Upper lobe of left lung (tissue), 6 donors: ENCODE data around the gene ATP1B3. TPM values are rescaled to one million over a fixed set of nuclear protein-coding genes. Genes with fewer than 3 reads are reported as not detected.
A peak's percentile ranks its signal among the peaks of the same experiment; 100 is the strongest.

Source experiments
- ATAC-seq, 2 donors: fragments of 200-7000 bp; cut with Tn5 transposase; one replicate each; pipeline ENCODE4 v1.9.1; 2022; ENCODE audit warnings: mild to moderate bottlenecking in 2 of 2, moderate library complexity in 2 of 2; ENCODE audit not compliant: low FRiP score in 2 of 2
- DNase-seq, 2 donors: peaks; one replicate each; pipeline ENCODE4 v3.0.0-alpha.2; 2019 to 2020
- H3K27ac ChIP-seq, 4 donors: fragments of 200-600 bp; sonication (generic); one replicate each; pipeline ENCODE4 v1.5.1; 2016 to 2019
- H3K27me3 ChIP-seq, 4 donors: fragments of 200-600 bp; sonication (generic); one replicate each; pipeline ENCODE4 v1.5.1; 2017 to 2019
- H3K36me3 ChIP-seq, 4 donors: fragments of 200-600 bp; sonication (generic); one replicate each; pipeline ENCODE4 v1.5.1; 2016 to 2019
- H3K4me1 ChIP-seq, 4 donors: fragments of 200-600 bp; sonication (generic); one replicate each; pipeline ENCODE4 v1.5.1; 2018 to 2019
- H3K4me3 ChIP-seq, 4 donors: fragments of 200-600 bp; sonication (generic); one replicate each; pipeline ENCODE4 v1.5.1; 2017 to 2019; ENCODE audit warnings: mild to moderate bottlenecking in 2 of 4, moderate library complexity in 1 of 4
- H3K9me3 ChIP-seq, 4 donors: fragments of 200-600 bp; sonication (generic); one replicate each; pipeline ENCODE4 v1.5.1; 2018 to 2019
- EP300 ChIP-seq, 4 donors: sonication (generic); formaldehyde crosslinking; IDR thresholded peaks; one replicate each; pipeline ENCODE4 v1.5.1; 2017; ENCODE audit warnings: antibody characterized with exemption in 4 of 4, control low read depth in 2 of 4
- POLR2A ChIP-seq, 4 donors: fragments of 450-650 bp; IDR thresholded peaks; one replicate each; pipeline ENCODE4 v1.5.1; 2016 to 2017; ENCODE audit warnings: antibody characterized with exemption in 4 of 4, mild to moderate bottlenecking in 2 of 4
- POLR2AphosphoS5 ChIP-seq, 2 donors: sonication (generic); formaldehyde crosslinking; IDR thresholded peaks; one replicate each; pipeline ENCODE4 v1.5.1; 2017; ENCODE audit warnings: antibody characterized with exemption in 2 of 2
- WGBS, 2 donors: methylation state at CpG; one replicate each; pipeline ENCODE4 v1.1.5; 2017 to 2018; 5-methylcytosine and 5-hydroxymethylcytosine counted together
- total RNA-seq, 6 donors: library from RNA; depleted of rRNA in 4 of 6; stranded (reverse); fragments of >200 nt in 4 of 6; gene quantifications; one replicate each; pipeline versions ENCODE4 v1.1.0 to v1.2.1, GENCODE V29; 2016 to 2021
- TF ChIP-seq, protein P1 (sequence below), 6 experiments: fragments of 450-650 bp in 4 of 6; fragments of 200-600 bp in 2 of 6; sonication (generic) in 2 of 6; IDR thresholded peaks; one replicate each; pipeline ENCODE4 v1.5.1; 2016 to 2019; ENCODE audit warnings: antibody characterized with exemption in 6 of 6
- donor health status: DM: no; HTN: no; CAD: no; lungs with moderate emphysema.
- donor health status: DM: no; HTN: yes; CAD: no; lungs with severe emphysema.

Gene ATP1B3
- total RNA-seq, 6 donors from 2014 or later, result 68.8 to 309 (median 92.2) TPM

DNA sequence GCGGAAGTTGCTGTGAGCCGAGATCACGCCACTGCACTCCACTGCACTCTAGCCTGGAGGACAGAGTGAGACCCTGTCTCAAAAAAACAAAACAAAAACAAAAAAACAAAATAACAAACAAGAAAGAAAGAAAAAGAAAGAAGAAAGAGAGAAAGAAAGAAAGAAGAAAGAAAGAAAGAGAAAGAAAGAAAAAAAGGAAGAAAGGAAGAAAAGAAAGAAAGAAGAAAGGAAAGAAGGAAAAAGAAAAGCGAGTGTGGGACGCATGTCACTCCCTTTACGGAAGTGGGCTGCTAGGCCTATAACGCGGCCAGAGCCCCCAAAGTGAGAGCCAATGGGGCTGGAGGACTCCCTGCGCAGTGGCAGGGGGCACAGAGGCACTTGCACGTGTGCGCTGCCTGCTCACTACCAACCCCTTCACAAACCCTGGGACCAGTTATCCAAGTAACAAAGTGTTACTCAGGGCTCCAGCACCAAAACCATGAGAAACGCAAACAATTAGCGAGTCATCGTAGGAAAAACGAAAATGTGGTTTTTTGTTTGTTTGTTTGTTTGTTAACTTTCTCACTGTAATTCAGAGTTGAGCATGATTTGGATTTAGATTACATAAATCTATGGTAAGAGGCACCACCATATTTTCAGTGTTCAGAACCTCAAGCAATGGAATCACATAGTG is 40.8 kb upstream of the ATP1B3 start:
- ATAC-seq, result no peak
- H3K27me3 ChIP-seq, result no peaks in the 10 kb centered on the region
- no peaks in the 10 kb centered on the region for H3K9me3 ChIP-seq
- no peak overlapping the region for H3K4me3 ChIP-seq
- no peak for DNase-seq
- 94 to 95% methylated on average over 15 of the region's 15 CpGs for WGBS, 2 donors
- TF ChIP-seq POLR2A (IDR thresholded peaks at IDR 0.05) (no peak), POLR2AphosphoS5 (IDR thresholded peaks at IDR 0.05) (no peak), EP300 (IDR thresholded peaks at IDR 0.05) (no peak)
- TF ChIP-seq, protein P1, sequence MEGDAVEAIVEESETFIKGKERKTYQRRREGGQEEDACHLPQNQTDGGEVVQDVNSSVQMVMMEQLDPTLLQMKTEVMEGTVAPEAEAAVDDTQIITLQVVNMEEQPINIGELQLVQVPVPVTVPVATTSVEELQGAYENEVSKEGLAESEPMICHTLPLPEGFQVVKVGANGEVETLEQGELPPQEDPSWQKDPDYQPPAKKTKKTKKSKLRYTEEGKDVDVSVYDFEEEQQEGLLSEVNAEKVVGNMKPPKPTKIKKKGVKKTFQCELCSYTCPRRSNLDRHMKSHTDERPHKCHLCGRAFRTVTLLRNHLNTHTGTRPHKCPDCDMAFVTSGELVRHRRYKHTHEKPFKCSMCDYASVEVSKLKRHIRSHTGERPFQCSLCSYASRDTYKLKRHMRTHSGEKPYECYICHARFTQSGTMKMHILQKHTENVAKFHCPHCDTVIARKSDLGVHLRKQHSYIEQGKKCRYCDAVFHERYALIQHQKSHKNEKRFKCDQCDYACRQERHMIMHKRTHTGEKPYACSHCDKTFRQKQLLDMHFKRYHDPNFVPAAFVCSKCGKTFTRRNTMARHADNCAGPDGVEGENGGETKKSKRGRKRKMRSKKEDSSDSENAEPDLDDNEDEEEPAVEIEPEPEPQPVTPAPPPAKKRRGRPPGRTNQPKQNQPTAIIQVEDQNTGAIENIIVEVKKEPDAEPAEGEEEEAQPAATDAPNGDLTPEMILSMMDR (IDR thresholded peaks at IDR 0.05), result no peak
- no peak overlapping the region for H3K27ac ChIP-seq
- H3K36me3 ChIP-seq, result no peaks in the 10 kb centered on the region
- no peaks in the 10 kb centered on the region for H3K4me1 ChIP-seq

DNA sequence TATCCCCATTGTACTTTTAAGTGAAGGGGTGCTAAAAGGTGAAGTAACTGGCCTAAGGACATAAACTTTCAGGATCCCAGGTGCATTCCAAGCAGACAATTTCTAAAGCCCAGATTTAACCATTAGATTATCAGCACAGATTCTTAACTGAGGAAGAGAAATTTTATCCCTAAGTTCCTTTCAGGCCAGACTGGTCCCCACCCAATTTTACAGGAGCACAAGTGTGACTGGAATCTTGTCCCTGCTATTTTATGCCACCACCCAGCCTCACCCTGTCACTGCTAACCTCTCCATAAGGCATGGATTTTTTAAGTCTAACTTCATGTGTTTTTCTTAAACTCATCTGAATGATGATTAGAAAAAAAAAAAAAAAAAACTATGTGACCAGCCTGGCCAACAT is 37.1 kb upstream of the ATP1B3 start:
- no peak for ATAC-seq

DNA sequence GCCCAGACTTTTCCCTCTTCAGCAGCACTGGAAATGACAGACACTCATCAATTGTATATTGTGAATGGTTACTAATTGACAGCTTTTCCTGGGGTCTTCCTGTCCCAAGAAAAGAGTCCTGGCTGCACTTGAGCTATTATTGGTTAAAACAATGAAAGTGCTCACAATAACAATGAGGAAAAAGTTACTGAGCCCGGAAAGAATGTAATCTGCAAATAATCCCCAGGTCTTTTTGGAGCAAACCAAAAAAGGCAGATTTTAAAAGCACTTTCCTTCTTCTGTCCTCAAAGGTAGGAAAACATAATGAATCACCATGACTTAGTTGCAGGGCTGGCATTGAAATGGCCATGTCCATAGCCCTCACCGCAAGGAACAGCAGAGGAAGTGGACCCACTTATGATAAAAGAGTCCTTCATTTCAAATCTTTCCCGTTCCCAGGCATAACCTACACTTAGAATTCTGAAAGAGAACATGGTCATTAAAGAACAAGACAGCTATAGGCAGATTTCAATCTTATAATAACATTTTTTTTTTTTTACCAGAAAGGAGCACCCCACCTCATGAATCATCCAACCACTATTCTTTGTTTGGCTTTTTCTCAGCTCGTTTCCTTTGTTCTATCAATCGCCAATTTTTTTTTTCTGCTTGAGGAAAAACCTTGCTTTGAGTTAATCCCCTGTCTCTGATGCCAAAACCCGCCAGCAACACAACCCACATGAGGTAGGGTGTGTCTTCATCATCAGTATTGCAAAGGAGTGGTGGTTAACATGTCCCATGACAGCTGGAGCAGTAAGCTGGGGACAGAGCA is 35.5 kb upstream of the ATP1B3 start:
- no peaks in the 10 kb centered on the region for H3K27me3 ChIP-seq
- TF ChIP-seq POLR2A (IDR thresholded peaks at IDR 0.05), result no peak
- TF ChIP-seq EP300 (IDR thresholded peaks at IDR 0.05), result no peak
- no peak for TF ChIP-seq POLR2AphosphoS5 (IDR thresholded peaks at IDR 0.05)
- TF ChIP-seq, protein P1 (IDR thresholded peaks at IDR 0.05), result no peak
- no peak for ATAC-seq
- WGBS, 2 donors, result 38 to 46% methylated on average over 6 of the region's 6 CpGs
- H3K4me3 ChIP-seq, result no peak overlapping the region
- H3K36me3 ChIP-seq, result no peaks in the 10 kb centered on the region
- peaks cover 0 to 7% (median 2%) of the 10 kb centered on the region in 4 donors for H3K4me1 ChIP-seq
- no peak for DNase-seq
- peak overlapping the region in 1 of 4 donors; percentile 43 for H3K27ac ChIP-seq
- H3K9me3 ChIP-seq, result no peaks in the 10 kb centered on the region

More for the DNA sequence above, 37.1 kb upstream of the ATP1B3 start:
- Histone ChIP-seq H3K9me3 (no peaks in the 10 kb centered on the region), H3K27me3 (no peaks in the 10 kb centered on the region), H3K4me3 (no peak overlapping the region), H3K27ac (no peak overlapping the region), H3K4me1 (no peaks in the 10 kb centered on the region), H3K36me3 (no peaks in the 10 kb centered on the region)
- no peak for DNase-seq
- no peak for TF ChIP-seq POLR2A (IDR thresholded peaks at IDR 0.05)
- TF ChIP-seq, protein P1 (IDR thresholded peaks at IDR 0.05), result no peak
- TF ChIP-seq POLR2AphosphoS5 (IDR thresholded peaks at IDR 0.05), result no peak
- no peak for TF ChIP-seq EP300 (IDR thresholded peaks at IDR 0.05)

DNA sequence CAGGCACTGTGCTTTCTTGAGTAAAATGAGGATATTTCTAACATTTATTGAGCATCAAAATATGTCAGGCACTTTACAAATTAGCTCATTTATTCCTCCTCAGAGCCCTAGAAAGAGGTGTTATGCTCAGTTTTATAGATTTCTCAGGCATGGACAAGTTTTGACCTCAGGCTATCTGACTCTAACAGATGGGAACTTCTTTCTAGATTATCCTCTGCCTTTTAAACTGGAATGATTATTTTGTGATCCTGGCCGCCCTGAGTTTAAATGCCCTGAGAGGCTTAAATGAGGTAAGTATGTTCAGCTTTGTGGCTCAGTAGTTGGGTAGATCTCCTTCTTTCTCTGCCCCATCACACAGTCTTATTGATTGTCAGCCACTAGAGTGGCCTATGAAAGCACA is 32.3 kb upstream of the ATP1B3 start:
- no peak for DNase-seq
- no peaks in the 10 kb centered on the region for H3K9me3 ChIP-seq
- no peak for ATAC-seq
- no peak overlapping the region for H3K4me3 ChIP-seq
- TF ChIP-seq EP300 (IDR thresholded peaks at IDR 0.05) (no peak), POLR2A (IDR thresholded peaks at IDR 0.05) (no peak), POLR2AphosphoS5 (IDR thresholded peaks at IDR 0.05) (no peak)
- TF ChIP-seq, protein P1 (IDR thresholded peaks at IDR 0.05), result no peak
- H3K36me3 ChIP-seq, result no peaks in the 10 kb centered on the region
- peaks cover 0 to 11% (median 6%) of the 10 kb centered on the region in 4 donors for H3K4me1 ChIP-seq
- WGBS, 2 donors, result 96 to 100% methylated on average over 1 of the region's 1 CpG
- H3K27me3 ChIP-seq, result no peaks in the 10 kb centered on the region
- H3K27ac ChIP-seq, result no peak overlapping the region
